Activated T-helper 9 cell treated with anti-CD3 and anti-CD28 coated beads, Interleukin-2, amount 50 U/mL, for 16 hours (primary cell): ENCODE results near the gene S1PR2.
"Not testable (repeated sequence)": the region's sequence is repeated elsewhere in the genome, so short reads cannot be mapped to it uniquely, and the experiment has no call there.

Experiments
- DNase-seq: peaks from one replicate; pipeline ENCODE4 v3.0.0-alpha.2; 2020; ENCODE audit warnings: low read depth

Gene S1PR2

GRCh38 chr19:10223488-10224213 lies 7.5 kb downstream of the S1PR2 start:
- DNase-seq = no peak

GRCh38 chr19:10222201-10222890 lies 8.8 kb downstream of the S1PR2 start:
- no peak for DNase-seq

GRCh38 chr19:10220695-10221094 lies 10.4 kb downstream of the S1PR2 start:
- DNase-seq = no peak

GRCh38 chr19:10219678-10220077 lies 11.5 kb downstream of the S1PR2 start:
- peak; percentile 26 for DNase-seq

GRCh38 chr19:10217085-10217484 lies 14.0 kb downstream of the S1PR2 start:
- no peak for DNase-seq

GRCh38 chr19:10214784-10215183 lies 16.3 kb downstream of the S1PR2 start:
- no peak for DNase-seq

GRCh38 chr19:10211691-10212090 lies 19.4 kb downstream of the S1PR2 start:
- no peak for DNase-seq

- DNase-seq = no peak
Observed at GRCh38 chr19:10211061-10211460, 20.1 kb downstream of the S1PR2 start.

- DNase-seq = no peak
Observed at GRCh38 chr19:10209315-10209714, 21.8 kb downstream of the S1PR2 start.

GRCh38 chr19:10207026-10207425 lies 24.1 kb downstream of the S1PR2 start:
- no peak for DNase-seq

GRCh38 chr19:10206226-10206885 lies 24.8 kb downstream of the S1PR2 start:
- DNase-seq = no peak

- DNase-seq = no peak
Observed at GRCh38 chr19:10205636-10206035, 25.5 kb downstream of the S1PR2 start.

GRCh38 chr19:10203686-10204085 lies 27.4 kb downstream of the S1PR2 start:
- DNase-seq = no peak

GRCh38 chr19:10201176-10201575 lies 30.0 kb downstream of the S1PR2 start:
- DNase-seq = no peak

- DNase-seq = not testable (repeated sequence)
Observed at GRCh38 chr19:10200101-10200500, 31.0 kb downstream of the S1PR2 start.

- not testable (repeated sequence) for DNase-seq
Observed at GRCh38 chr19:10198889-10199644, 32.1 kb downstream of the S1PR2 start.

GRCh38 chr19:10195199-10195519 lies 36.0 kb downstream of the S1PR2 start:
- DNase-seq = no peak

GRCh38 chr19:10194500-10195198 lies 36.5 kb downstream of the S1PR2 start, which contains the start of gene DNMT1:
Gene DNMT1 (minus strand): TSS chr19:10194953. CDS start chr19:10194899, 54 bp downstream.
- DNase-seq = peak; percentile 92

- DNase-seq = peak; percentile 8
Observed at GRCh38 chr19:10193790-10194499, 37.2 kb downstream of the S1PR2 start.

GRCh38 chr19:10192922-10193321 lies 38.2 kb downstream of the S1PR2 start:
- no peak for DNase-seq

GRCh38 chr19:10191347-10191746 lies 39.8 kb downstream of the S1PR2 start:
- DNase-seq = no peak
